NK-92 (cell line): ENCODE results near the gene ENPP7.

ENCODE experiments used
- DNase-seq: peaks from one replicate; lab custom pipeline; 2025; ENCODE audit not compliant: unreplicated experiment; lab: John Stamatoyannopoulos, UW

The ENPP7 gene

DNA sequence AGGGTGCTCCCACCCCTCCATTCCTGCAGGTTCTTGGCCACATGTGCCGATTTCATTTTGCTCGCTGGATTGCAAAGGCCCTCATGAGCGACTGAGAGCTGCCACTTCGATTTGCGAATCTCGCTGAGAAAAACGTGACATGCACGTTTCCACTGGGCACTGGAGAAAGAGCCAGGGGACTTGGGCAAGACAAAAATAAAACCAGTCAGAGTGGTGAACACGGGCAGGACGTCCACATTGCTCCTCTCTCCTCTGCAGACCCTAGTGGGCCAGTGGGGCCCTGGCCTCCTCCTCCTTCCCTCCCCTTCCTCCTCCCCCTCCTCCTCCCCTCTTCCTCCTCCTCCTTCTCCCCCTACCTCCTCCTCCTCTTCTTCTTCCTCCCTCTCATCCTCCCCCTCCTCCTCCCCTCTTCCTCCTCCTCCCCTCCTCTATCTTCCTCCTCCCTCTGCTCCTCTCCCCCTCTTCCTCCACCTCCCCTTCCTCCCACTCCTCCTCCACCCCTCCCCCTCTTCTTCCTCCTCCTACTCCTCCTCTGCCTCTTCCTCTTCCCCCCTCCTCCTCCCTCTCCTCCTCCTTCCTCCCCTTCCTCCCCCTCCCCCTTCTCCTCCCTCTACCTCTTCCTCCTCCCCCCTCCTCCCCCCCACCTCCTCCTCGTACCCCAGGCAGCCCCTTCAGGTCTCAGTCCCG, 28.1 kb upstream of the ENPP7 start:
- no peak for DNase-seq

GRCh38 chr17:79704691-79705090, 26.1 kb upstream of the ENPP7 start:
- DNase-seq, result no peak

- no peak for DNase-seq
Measured at GRCh38 chr17:79705674-79706073, 25.1 kb upstream of the ENPP7 start.

DNA sequence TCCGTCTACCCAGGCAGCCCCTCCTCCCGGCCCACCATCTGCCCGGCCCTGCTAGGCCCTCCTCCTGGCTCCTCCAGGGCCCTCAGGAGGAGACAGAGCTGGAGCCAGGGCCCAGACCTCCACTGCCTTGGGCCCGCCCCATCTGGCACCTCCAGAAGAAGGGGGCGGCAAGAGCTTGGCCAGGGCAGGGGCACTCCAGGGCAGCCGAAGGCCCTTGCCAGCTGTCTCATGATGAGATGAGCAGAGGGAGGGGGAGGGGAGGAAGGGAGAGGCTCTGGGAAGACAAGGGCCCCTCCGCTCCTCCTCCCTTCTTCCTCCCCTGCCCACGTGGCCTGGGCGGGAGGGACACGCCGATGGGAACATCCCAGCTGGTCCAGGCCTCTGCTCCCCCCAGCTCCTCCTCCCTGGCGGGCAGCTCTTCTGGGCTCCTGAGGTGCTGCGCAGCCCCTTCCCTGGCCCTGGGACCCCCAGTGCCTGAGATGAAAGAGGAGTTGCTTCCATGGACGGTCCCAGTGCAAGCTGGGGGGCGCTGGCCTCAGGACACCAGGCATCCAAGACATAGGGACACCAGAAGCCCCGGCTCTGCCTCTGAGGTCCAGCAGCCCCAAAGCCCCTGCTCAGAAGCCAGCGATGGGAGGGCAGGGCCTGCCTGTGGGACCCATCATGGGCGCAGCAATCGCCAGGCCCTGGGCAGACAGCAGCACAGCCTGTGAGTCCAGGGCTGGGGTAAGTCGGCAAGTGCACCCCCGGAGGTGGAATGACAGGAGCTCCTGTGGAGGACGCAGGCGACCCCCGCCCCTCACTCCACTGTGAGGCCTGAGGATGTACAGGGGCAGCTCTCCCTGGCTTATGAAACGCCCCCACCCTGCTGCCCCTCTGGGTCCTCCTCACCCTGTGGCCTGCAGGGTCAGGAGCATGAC, 23.6 kb upstream of the ENPP7 start:
- no peak for DNase-seq

- no peak for DNase-seq
Measured at GRCh38 chr17:79707931-79708891, 22.5 kb upstream of the ENPP7 start.

DNA sequence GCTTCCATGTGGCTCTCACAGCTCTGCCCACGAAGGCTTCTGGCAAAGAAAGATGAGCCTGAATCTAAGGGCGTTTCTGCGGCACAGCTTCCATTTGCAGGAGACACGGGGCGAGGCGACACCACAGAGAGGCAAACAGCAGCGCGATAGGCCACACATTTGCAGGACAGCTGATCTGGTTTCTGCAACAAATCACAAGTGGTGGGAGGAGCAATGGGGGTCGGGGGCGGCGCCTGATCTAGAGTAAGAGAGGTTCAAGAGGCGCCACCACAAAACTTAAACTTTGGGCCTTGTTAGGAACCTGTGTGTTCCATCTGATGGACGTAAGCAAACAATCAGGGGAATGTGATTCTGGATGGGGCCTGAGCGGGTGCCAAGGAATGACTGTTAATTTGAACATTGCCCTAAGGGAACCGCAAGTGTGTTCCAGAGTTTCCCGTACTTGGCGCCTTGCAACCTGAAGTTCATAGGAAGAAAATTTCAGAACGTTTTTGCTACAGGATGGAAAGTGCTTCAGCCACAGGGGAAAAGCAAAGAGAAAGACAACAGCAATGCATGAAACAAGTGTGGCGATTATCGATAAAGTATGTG, 18.9 kb upstream of the ENPP7 start:
- no peak for DNase-seq

GRCh38 chr17:79713391-79713790, 17.4 kb upstream of the ENPP7 start:
- DNase-seq, result no peak

- DNase-seq, result no peak
Measured at GRCh38 chr17:79714176-79715097, 16.3 kb upstream of the ENPP7 start.

- no peak for DNase-seq
Measured at GRCh38 chr17:79715098-79715942, 15.4 kb upstream of the ENPP7 start.

DNA sequence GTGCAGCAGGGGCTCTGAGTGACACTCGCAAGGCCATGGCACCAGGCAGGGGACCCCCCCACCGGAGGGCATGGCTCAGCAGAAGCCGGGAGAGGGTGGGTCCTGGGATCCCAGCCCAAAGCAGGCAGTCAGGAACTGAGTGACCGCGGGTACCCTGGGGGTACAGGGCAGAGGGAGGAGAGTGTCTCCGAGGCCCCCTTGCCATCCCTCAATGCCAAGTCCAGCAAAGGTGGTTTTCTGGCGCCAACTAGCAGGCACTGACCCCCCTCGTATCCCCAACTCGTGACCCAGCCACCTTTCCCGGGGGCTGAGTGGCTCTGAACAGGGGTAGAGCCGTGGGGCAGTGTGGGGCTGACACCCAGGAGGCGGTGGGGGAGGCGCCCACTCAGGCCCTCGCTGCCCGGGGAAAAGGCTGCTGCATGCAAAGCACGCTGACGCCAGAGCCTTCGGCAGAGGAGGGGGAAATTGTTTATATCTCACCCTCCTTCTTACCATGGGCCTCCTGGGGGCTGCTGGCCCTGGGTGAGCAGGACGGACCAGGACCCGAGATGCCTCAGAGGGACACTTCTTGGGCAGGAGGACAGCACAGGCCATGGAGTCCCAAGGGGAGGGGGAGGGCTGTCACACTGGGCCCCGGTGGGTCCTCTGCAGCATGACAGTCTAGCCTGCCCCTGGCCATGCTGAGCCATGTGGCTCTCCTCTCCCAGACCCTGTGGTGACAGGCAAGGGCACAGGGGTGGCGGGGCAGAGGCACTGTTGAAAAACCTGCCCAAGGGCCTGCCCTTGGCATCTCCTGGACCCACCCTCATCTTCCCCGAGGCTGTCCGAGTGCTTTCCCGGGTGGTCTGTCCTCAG, 14.6 kb upstream of the ENPP7 start:
- no peak for DNase-seq

DNA sequence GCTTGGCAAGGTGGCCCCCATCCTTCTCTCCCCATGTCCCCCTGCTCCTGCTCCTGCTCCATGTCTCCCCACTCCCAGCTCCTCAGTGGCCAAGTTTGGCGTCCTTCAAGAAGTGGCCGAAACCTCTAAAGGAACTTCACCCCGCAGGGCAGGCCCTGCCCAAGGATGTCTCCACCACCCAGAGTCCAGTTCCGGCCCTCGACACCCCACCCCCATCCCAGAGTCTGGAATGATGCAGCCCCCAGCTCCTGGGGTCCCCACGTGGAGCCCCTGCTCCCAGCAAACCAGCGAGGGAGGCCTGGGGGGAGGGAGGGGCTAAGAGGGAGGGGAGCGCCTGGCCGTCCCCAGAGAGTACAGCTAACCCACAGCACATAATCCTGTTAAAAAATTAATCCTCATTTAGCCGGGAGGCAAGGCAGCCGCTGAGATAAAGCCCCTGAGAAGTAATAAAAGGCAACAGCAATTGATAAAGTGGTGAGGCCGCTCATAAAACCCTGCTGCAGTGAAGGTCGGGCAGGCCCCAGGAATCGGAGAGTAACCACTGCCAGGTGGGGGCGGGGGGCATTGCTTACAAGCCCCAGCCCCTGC, 9.9 kb upstream of the ENPP7 start:
- no peak for DNase-seq

DNA sequence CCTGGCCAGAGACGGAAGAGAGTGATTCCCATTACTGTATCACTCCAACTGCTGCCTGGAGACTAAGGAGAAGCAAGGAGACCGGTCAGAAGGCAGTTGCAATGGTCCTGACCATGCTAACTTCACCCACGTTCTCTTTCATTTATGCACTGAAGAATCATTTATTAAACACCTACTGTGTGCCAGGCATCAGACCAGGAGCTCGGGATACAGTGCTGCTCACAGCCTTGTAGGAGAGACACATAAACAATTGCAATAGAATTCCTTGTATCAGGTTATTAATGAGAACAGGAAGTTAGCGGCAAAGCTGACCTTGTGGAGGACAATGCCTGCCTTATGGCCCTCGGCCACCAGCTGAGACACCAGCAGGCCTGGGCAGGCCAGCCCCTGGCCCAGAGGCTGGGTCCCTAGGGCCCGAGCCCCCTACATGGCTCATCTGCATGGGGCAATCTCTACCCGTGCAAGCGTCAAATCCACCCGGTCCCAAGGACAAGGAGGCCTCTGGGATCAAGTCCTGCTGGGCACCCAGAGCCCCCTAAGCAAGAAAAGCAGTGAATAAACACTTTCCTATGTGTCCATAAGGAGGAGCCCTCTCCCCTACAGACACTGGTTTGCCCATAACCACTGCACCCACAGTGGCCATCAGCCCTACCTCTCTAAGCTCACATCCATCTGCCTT, 8.6 kb upstream of the ENPP7 start:
- DNase-seq, result no peak

- no peak for DNase-seq
Measured at GRCh38 chr17:79722787-79723186, 8.0 kb upstream of the ENPP7 start.

GRCh38 chr17:79728169-79728907, 2.4 kb upstream of the ENPP7 start:
- no peak for DNase-seq

DNA sequence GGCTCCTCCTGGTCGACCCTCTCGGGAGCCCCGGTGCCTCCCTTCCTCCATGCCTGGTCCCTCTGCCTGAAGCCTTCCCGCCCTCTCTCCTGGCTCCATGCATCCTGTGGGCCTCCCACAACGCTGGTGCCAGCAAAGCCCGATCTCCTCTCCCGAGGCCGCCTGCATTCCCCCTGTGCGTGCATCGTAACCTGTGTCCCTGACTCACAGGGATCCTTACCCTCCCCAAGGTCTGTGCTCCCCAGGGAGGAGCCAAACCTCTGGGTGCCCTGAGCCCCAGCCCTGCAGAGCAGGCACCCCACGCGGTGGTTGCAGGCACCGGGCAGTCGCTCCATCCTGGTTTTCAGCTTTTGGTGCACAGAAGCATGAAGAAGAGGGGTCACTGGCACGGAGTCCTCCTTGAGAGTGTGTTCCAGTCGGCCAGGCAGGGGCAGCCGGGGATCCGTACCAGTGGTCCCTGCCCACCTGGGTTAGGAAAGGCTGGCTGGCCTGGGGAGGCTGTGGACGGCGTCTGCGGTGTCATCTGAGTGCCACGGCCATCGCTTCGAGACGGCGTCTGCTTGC, 1.8 kb upstream of the ENPP7 start:
- DNase-seq, result no peak

- no peak for DNase-seq
Measured at GRCh38 chr17:79729761-79730160, 982 bp upstream of the ENPP7 start.
